ENCODE results near the gene ZNF512B.

ZNF512B gene

GRCh38 chr20:63943808-63944077, 26.0 kb downstream of the ZNF512B start:
- no peaks in the 10 kb centered on the region for H4K20me1 ChIP-seq (ENCODE audit: insufficient read depth, low read length)
- no peak overlapping the region for H3K4me3 ChIP-seq (ENCODE audit: low read depth, low read length, poor library complexity, severe bottlenecking)
- H2AFZ ChIP-seq (ENCODE audit: low read length): no peak overlapping the region
- no peaks in the 10 kb centered on the region for H3K9me3 ChIP-seq (ENCODE audit: low read length)
- H3K9ac ChIP-seq (ENCODE audit: low read length): no peak overlapping the region
- peaks cover 17% of the 10 kb centered on the region for H3K4me1 ChIP-seq (ENCODE audit: insufficient read depth, low read length, severe bottlenecking)
- no peak overlapping the region for H3K27ac ChIP-seq (ENCODE audit: low read depth, low read length, poor library complexity, severe bottlenecking)
- no peaks in the 10 kb centered on the region for H3K79me2 ChIP-seq (ENCODE audit: insufficient read depth, low read length)
- H3K27me3 ChIP-seq (ENCODE audit: insufficient read depth, low read length): no peaks in the 10 kb centered on the region
- no peaks in the 10 kb centered on the region for H3K9me2 ChIP-seq (ENCODE audit: low read depth, low read length)
- H3K4me2 ChIP-seq (ENCODE audit: low read length): no peak overlapping the region
- peaks cover 45% of the 10 kb centered on the region for H3K36me3 ChIP-seq (ENCODE audit: insufficient read depth, low read length)
- no peaks in the 10 kb centered on the region for H3F3A ChIP-seq (ENCODE audit: insufficient read depth, low read length)
- TF ChIP-seq EZH2 (IDR thresholded peaks at IDR 0.05; ENCODE audit: borderline replicate concordance, low read length): no peak

- Histone ChIP-seq H3K4me2 (ENCODE audit: low read length) (no peak overlapping the region), H3K9me2 (ENCODE audit: low read depth, low read length) (no peaks in the 10 kb centered on the region), H3K4me3 (ENCODE audit: low read depth, low read length, poor library complexity, severe bottlenecking) (no peak overlapping the region), H3K27me3 (ENCODE audit: insufficient read depth, low read length) (no peaks in the 10 kb centered on the region), H3K4me1 (ENCODE audit: insufficient read depth, low read length, severe bottlenecking) (peaks cover 15% of the 10 kb centered on the region), H3K9me3 (ENCODE audit: low read length) (no peaks in the 10 kb centered on the region), H3K9ac (ENCODE audit: low read length) (no peak overlapping the region), H2AFZ (ENCODE audit: low read length) (no peak overlapping the region), H3K36me3 (ENCODE audit: insufficient read depth, low read length) (peaks cover 47% of the 10 kb centered on the region), H3K79me2 (ENCODE audit: insufficient read depth, low read length) (no peaks in the 10 kb centered on the region), H3K27ac (ENCODE audit: low read depth, low read length, poor library complexity, severe bottlenecking) (no peak overlapping the region), H4K20me1 (ENCODE audit: insufficient read depth, low read length) (no peaks in the 10 kb centered on the region), H3F3A (ENCODE audit: insufficient read depth, low read length) (no peaks in the 10 kb centered on the region)
- no peak for TF ChIP-seq CTCF (IDR thresholded peaks at IDR 0.05; ENCODE audit: low read length)
- TF ChIP-seq EZH2 (IDR thresholded peaks at IDR 0.05; ENCODE audit: borderline replicate concordance, low read length): no peak
Observed at GRCh38 chr20:63942969-63943807, 26.5 kb downstream of the ZNF512B start.

GRCh38 chr20:63942250-63942951, 27.3 kb downstream of the ZNF512B start:
- no peak for TF ChIP-seq CTCF (IDR thresholded peaks at IDR 0.05; ENCODE audit: low read length)
- no peak for TF ChIP-seq EZH2 (IDR thresholded peaks at IDR 0.05; ENCODE audit: borderline replicate concordance, low read length)
- Histone ChIP-seq H3K9ac (ENCODE audit: low read length) (no peak overlapping the region), H3K36me3 (ENCODE audit: insufficient read depth, low read length) (peaks cover 51% of the 10 kb centered on the region), H3K4me3 (ENCODE audit: low read depth, low read length, poor library complexity, severe bottlenecking) (no peak overlapping the region), H3F3A (ENCODE audit: insufficient read depth, low read length) (no peaks in the 10 kb centered on the region), H3K4me1 (ENCODE audit: insufficient read depth, low read length, severe bottlenecking) (peaks cover 15% of the 10 kb centered on the region), H3K79me2 (ENCODE audit: insufficient read depth, low read length) (no peaks in the 10 kb centered on the region), H3K27ac (ENCODE audit: low read depth, low read length, poor library complexity, severe bottlenecking) (no peak overlapping the region), H3K27me3 (ENCODE audit: insufficient read depth, low read length) (no peaks in the 10 kb centered on the region), H3K4me2 (ENCODE audit: low read length) (peak overlapping the region; percentile 23; the same call in 1 of the 2 replicates), H2AFZ (ENCODE audit: low read length) (no peak overlapping the region), H3K9me2 (ENCODE audit: low read depth, low read length) (no peaks in the 10 kb centered on the region), H3K9me3 (ENCODE audit: low read length) (no peaks in the 10 kb centered on the region), H4K20me1 (ENCODE audit: insufficient read depth, low read length) (no peaks in the 10 kb centered on the region)

All from OCI-LY1 (cell line).